H1 (cell line): ENCODE results near the gene CNTF. TPM values are rescaled to one million over a fixed set of nuclear protein-coding genes. Genes with fewer than 3 reads are reported as not detected.
"Not testable (repeated sequence)": the region's sequence is repeated elsewhere in the genome, so short reads cannot be mapped to it uniquely, and the experiment has no call there.

ENCODE experiments used
- CTCF ChIA-PET: fragments of 300-600 bp; sonication (Branson Sonifier 250); formaldehyde crosslinking; loops from one replicate; lab custom pipeline; 2021; ENCODE audit not compliant: partially characterized antibody; lab: Charles Lee
- POLR2A ChIA-PET: fragments of 300-600 bp; sonication (Branson Sonifier 250); formaldehyde crosslinking; loops from one replicate; lab custom pipeline; 2021; ENCODE audit warnings: inconsistent platforms; ENCODE audit not compliant: partially characterized antibody; lab: Charles Lee
- DNase-seq, 2 experiments: peaks; one replicate each; pipeline versions ENCODE4 v3.0.0 to v3.0.0-alpha.2; 2010 to 2022; ENCODE audit warnings: low spot score in 2 of 2, low read depth in 1 of 2, mixed read lengths in 1 of 2
- FAIRE-seq: peaks from 2 replicates; lab custom pipeline; 2011; peaks lifted over from hg19 to GRCh38; lab: Jason Lieb, UNC
- H2AFZ ChIP-seq: 2 replicates; pipeline ENCODE4 v1.8.1; 2012; ENCODE audit warnings: low read length, inconsistent platforms
- H2AK5ac ChIP-seq: 2 replicates; pipeline ENCODE4 v1.6.1; 2013; ENCODE audit warnings: low read depth, low read length
- H2BK120ac ChIP-seq: replicated peaks from 2 replicates; pipeline ENCODE3; 2013; ENCODE audit warnings: low read depth, low read length, inconsistent platforms
- H2BK12ac ChIP-seq: 2 replicates; pipeline ENCODE4 v1.6.1; 2013; ENCODE audit warnings: low read depth, low read length
- H2BK15ac ChIP-seq: 2 replicates; pipeline ENCODE4 v1.6.1; 2013; ENCODE audit warnings: low read length
- H2BK20ac ChIP-seq: 2 replicates; pipeline ENCODE4 v1.6.1; 2013; ENCODE audit warnings: low read length
- H2BK5ac ChIP-seq: 2 replicates; pipeline ENCODE4 v1.6.1; 2013; ENCODE audit warnings: low read depth, low read length
- H3K14ac ChIP-seq: 2 replicates; pipeline ENCODE4 v1.6.1; 2013; ENCODE audit warnings: inconsistent platforms; ENCODE audit not compliant: insufficient read length
- H3K18ac ChIP-seq: 2 replicates; pipeline ENCODE4 v1.6.1; 2013; ENCODE audit warnings: low read length; ENCODE audit errors: extremely low read depth
- H3K23ac ChIP-seq: 2 replicates; pipeline ENCODE4 v1.6.1; 2013; ENCODE audit warnings: inconsistent platforms; ENCODE audit not compliant: insufficient read length
- H3K23me2 ChIP-seq: 2 replicates; pipeline ENCODE4 v1.6.1; 2013; ENCODE audit warnings: low read depth, low read length
- H3K27ac ChIP-seq: 2 replicates; pipeline ENCODE4 v1.6.1; 2011; ENCODE audit warnings: low read depth, low read length, inconsistent platforms
- H3K27me3 ChIP-seq, 4 experiments: replicated peaks in 1 of 4; 1 replicate in 1 of 4; 2 replicates in 3 of 4; pipeline versions ENCODE4 v1.6.1 to v1.8.1; 2011 to 2013; ENCODE audit warnings: low read length in 3 of 4, mild to moderate bottlenecking in 3 of 4, inconsistent platforms in 2 of 4, mixed read lengths in 2 of 4, moderate library complexity in 1 of 4; ENCODE audit not compliant: control insufficient read depth in 3 of 4, insufficient read depth in 3 of 4; ENCODE audit errors: extremely low read depth in 1 of 4
- H3K36me3 ChIP-seq, 4 experiments: 2 replicates each; pipeline versions ENCODE4 v1.6.1 to v1.8.1; 2011 to 2013; ENCODE audit warnings: mild to moderate bottlenecking in 4 of 4, low read length in 3 of 4, moderate library complexity in 2 of 4, control low read depth in 1 of 4, inconsistent platforms in 1 of 4; ENCODE audit not compliant: insufficient read depth in 4 of 4, control insufficient read depth in 2 of 4
- H3K4ac ChIP-seq: replicated peaks from 2 replicates; pipeline ENCODE3; 2013; ENCODE audit warnings: low read length, low read depth, mixed read lengths, inconsistent platforms; ENCODE audit not compliant: insufficient read length
- H3K4me1 ChIP-seq, 4 experiments: replicated peaks in 1 of 4; 1 replicate in 1 of 4; 2 replicates in 3 of 4; pipeline versions ENCODE4 v1.6.1 to v1.8.1; 2011 to 2013; ENCODE audit warnings: low read length in 3 of 4, inconsistent platforms in 2 of 4, mixed read lengths in 1 of 4; ENCODE audit not compliant: insufficient read depth in 4 of 4, control insufficient read depth in 3 of 4
- H3K4me2 ChIP-seq, 2 experiments: 2 replicates each; pipeline versions ENCODE4 v1.6.1 to v1.8.1; 2011 to 2013; ENCODE audit warnings: low read depth in 2 of 2, low read length in 2 of 2, control low read depth in 1 of 2, inconsistent platforms in 1 of 2, mild to moderate bottlenecking in 1 of 2; ENCODE audit not compliant: insufficient read depth in 1 of 2
- H3K4me3 ChIP-seq, 4 experiments: fragments of 200-600, 300-600 bp in 1 of 4; sonication (generic), shearing (Covaris generic), sonication (Bioruptor Twin) in 1 of 4; 2 replicates each; pipeline versions ENCODE4 v1.5.1 to v1.8.1; 2011 to 2016; ENCODE audit warnings: low read length in 4 of 4, low read depth in 3 of 4, control low read depth in 2 of 4, inconsistent platforms in 2 of 4, mild to moderate bottlenecking in 2 of 4, mixed read lengths in 1 of 4, moderate library complexity in 1 of 4; ENCODE audit not compliant: insufficient read depth in 2 of 4; ENCODE audit errors: extremely low read depth in 1 of 4
- H3K56ac ChIP-seq: replicated peaks from 2 replicates; pipeline ENCODE3; 2013; ENCODE audit warnings: low read depth, mild to moderate bottlenecking, mixed read lengths, low read length, inconsistent platforms; ENCODE audit not compliant: insufficient read length
- H3K79me1 ChIP-seq: 2 replicates; pipeline ENCODE4 v1.6.1; 2013; ENCODE audit warnings: low read depth, low read length, control low read depth
- H3K79me2 ChIP-seq, 2 experiments: 2 replicates each; pipeline versions ENCODE4 v1.6.1 to v1.8.1; 2012 to 2013; ENCODE audit warnings: low read length in 2 of 2, mild to moderate bottlenecking in 2 of 2, inconsistent platforms in 1 of 2; ENCODE audit not compliant: insufficient read depth in 2 of 2, control insufficient read depth in 1 of 2
- H3K9ac ChIP-seq, 4 experiments: replicated peaks in 1 of 4; 1 replicate in 1 of 4; 2 replicates in 3 of 4; pipeline versions ENCODE4 v1.6.1 to v1.8.1; 2011 to 2013; ENCODE audit warnings: low read depth in 3 of 4, low read length in 3 of 4, control low read depth in 2 of 4, mild to moderate bottlenecking in 2 of 4, moderate library complexity in 2 of 4, inconsistent platforms in 1 of 4; ENCODE audit errors: extremely low read depth in 1 of 4
- H3K9me3 ChIP-seq, 2 experiments: 2 replicates each; pipeline versions ENCODE4 v1.6.1 to v1.8.1; 2012 to 2013; ENCODE audit warnings: mild to moderate bottlenecking in 2 of 2, moderate library complexity in 2 of 2, control low read depth in 1 of 2, inconsistent platforms in 1 of 2, low read depth in 1 of 2, low read length in 1 of 2, mixed read lengths in 1 of 2; ENCODE audit not compliant: insufficient read depth in 2 of 2
- H4K20me1 ChIP-seq, 2 experiments: replicated peaks in 1 of 2; 2 replicates each; pipeline versions ENCODE3 to v1.8.1; 2011 to 2013; ENCODE audit warnings: inconsistent platforms in 2 of 2, low read length in 2 of 2, mild to moderate bottlenecking in 1 of 2; ENCODE audit not compliant: insufficient read depth in 2 of 2, control insufficient read depth in 1 of 2
- H4K5ac ChIP-seq: 2 replicates; pipeline ENCODE4 v1.6.1; 2013; ENCODE audit warnings: low read length, low read depth, mixed read lengths, inconsistent platforms; ENCODE audit not compliant: insufficient read length
- H4K8ac ChIP-seq: 2 replicates; pipeline ENCODE4 v1.8.0; 2013; ENCODE audit warnings: mild to moderate bottlenecking, moderate library complexity, low read length, inconsistent platforms; ENCODE audit not compliant: insufficient read depth; ENCODE audit errors: extremely low read depth
- H4K91ac ChIP-seq: replicated peaks from 2 replicates; pipeline ENCODE3; 2013; ENCODE audit warnings: low read length, mixed read lengths, inconsistent platforms; ENCODE audit not compliant: insufficient read length
- WGBS, 2 experiments: shearing (Covaris generic) in 1 of 2; methylation state at CpG; one replicate each; pipeline versions ENCODE4 v1.1.6 to v1.1.7; 2013 to 2015; ENCODE audit warnings: low lambda C conversion rate in 2 of 2, mixed read lengths in 2 of 2, inconsistent platforms in 1 of 2, low coverage in 1 of 2, missing lambda C conversion rate in 1 of 2; ENCODE audit not compliant: insufficient replicate concordance in 2 of 2, insufficient coverage in 1 of 2, insufficient read length in 1 of 2; ENCODE audit errors: extremely low coverage in 1 of 2, missing lambda C conversion rate in 1 of 2; 5-methylcytosine and 5-hydroxymethylcytosine counted together
- polyA plus RNA-seq, 7 experiments: library from polyadenylated mRNA; depleted of rRNA in 3 of 7; stranded (reverse) in 5 of 7; unstranded in 2 of 7; fragments of >200 nt in 5 of 7; fragments of 200-250 nt in 2 of 7; gene quantifications; 1 replicate in 5 of 7; 2 replicates in 1 of 7; 4 replicates in 1 of 7; pipeline versions ENCODE4 v1.2.1 to v1.2.3, GENCODE V29; 2011 to 2013; ENCODE audit warnings: missing spikeins in 2 of 7, mixed read lengths in 2 of 7
- total RNA-seq: library from RNA; stranded (reverse); fragmentation: NEBNext Ultra II Directional; extraction: Animal tissue kit (Norgen Biotek cat#: 25700); gene quantifications from 2 replicates; pipeline ENCODE4 v1.2.1, GENCODE V29; 2021

The CNTF gene
- total and polyA plus RNA-seq, 2 of the 8 experiments (the other 6 are each of a cell fraction or from before 2014, with no cell fraction given): 0.41 to 1.5 TPM

DNA sequence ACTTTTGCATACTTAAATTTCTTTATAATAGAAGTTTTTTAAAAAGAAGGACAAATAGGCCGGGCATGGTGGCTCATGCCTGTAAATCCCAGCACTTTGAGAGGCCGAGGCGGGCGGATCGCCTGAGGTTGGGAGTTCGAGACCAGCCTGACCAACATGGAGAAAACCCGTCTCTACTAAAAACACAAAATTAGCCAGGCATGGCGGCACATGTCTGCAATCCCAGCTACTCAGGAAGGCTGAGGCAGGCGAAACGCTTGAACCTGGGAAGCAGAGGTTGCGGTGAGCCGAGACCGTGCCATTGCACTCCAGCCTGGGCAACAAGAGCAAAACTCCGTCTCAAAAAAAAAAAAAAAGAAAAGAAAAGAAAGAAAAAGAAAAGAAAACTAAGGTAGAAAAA, 49.6 kb upstream of the CNTF start:
- H3K56ac ChIP-seq, H3K79me1 ChIP-seq, H3K36me3 ChIP-seq, FAIRE-seq, H4K91ac ChIP-seq, H3K79me2 ChIP-seq, H3K4me1 ChIP-seq, H3K9ac ChIP-seq, H3K14ac ChIP-seq, H2BK5ac ChIP-seq, POLR2A ChIA-PET, CTCF ChIA-PET, H2BK15ac ChIP-seq, H3K18ac ChIP-seq, H3K4me2 ChIP-seq, H3K23me2 ChIP-seq, H3K27me3 ChIP-seq, H3K23ac ChIP-seq, DNase-seq, H3K27ac ChIP-seq, H3K9me3 ChIP-seq, H3K4me3 ChIP-seq, H2BK20ac ChIP-seq, H4K8ac ChIP-seq, H2AFZ ChIP-seq, H2AK5ac ChIP-seq, H2BK12ac ChIP-seq, H4K5ac ChIP-seq, H2BK120ac ChIP-seq, H4K20me1 ChIP-seq, H3K4ac ChIP-seq: not testable (repeated sequence)
- 92% methylated on average over 13 of the region's 14 CpGs; no CpG with 5 or more reads in 1 of the 2 experiments for WGBS, 2 experiments
